ENCODE results near the gene ALPK1. TPM values are rescaled to one million over a fixed set of nuclear protein-coding genes. Genes with fewer than 3 reads are reported as not detected.
A peak's percentile ranks its signal among the peaks of the same experiment; 100 is the strongest.

ALPK1 gene
- total RNA-seq (2022) (4.9 and 6.9 TPM in 2 replicates), Bru-seq, nascent RNA (percentile 50 among the genes with signal in this experiment), BruChase-seq, experiment 1, labeled RNA remaining after a 2-hour chase (percentile 45 among the genes with signal in this experiment), BruChase-seq, experiment 2, labeled RNA remaining after a 6-hour chase (percentile 43 among the genes with signal in this experiment)
- long read RNA-seq, partial matches to known transcripts = 2 of 6 reads
- long read RNA-seq, other reads (novel, unspliced or antisense) = 4 of 6 reads

- no peaks in the 10 kb centered on the region for H3K9me3 Mint-ChIP-seq (ENCODE audit: unreplicated experiment)
- CTCF ChIA-PET = interaction anchor here (0.7 to 0.8 kb wide), 3 partner anchors 53 to 227 kb away, joined by 3 to 5 read pairs (median 3); no protein-coding TSS in a partner anchor
- TSS peak; percentile 80 for BruUV-seq (replicated peaks)
- no peaks in the 10 kb centered on the region; the same call in 1 of the 2 replicates for H3K4me1 ChIP-seq
- no peaks in the 10 kb centered on the region for H3K36me3 Mint-ChIP-seq (ENCODE audit: insufficient read depth, unreplicated experiment)
- no peaks in the 10 kb centered on the region for H3K27me3 Mint-ChIP-seq (ENCODE audit: insufficient read depth, unreplicated experiment)
- DNase-seq = peak in 1 of 2 experiments; percentile 59
- no peaks in the 10 kb centered on the region for H3K9me3 ChIP-seq
- intact Hi-C loops (cut with micrococcal nuclease; ENCODE audit: unreplicated experiment) = loop anchor here (1.0 kb wide), 1 partner anchor 66 kb away; the partner anchor contains the start of gene AP1AR
- H3K36me3 ChIP-seq (ENCODE audit: control insufficient read depth, insufficient read depth, low read length) = no peaks in the 10 kb centered on the region
- H3K4me1 Mint-ChIP-seq (ENCODE audit: low read depth, unreplicated experiment) = no peaks in the 10 kb centered on the region
- peak within 1 kb of the TSS; percentile 69 for H3K4me3 Mint-ChIP-seq (ENCODE audit: unreplicated experiment)
- no peaks in the 10 kb centered on the region for H3K27me3 ChIP-seq (replicated peaks; ENCODE audit: control insufficient read depth, insufficient read depth, low read length)
- peak within 1 kb of the TSS; percentile 49 for H3K27ac Mint-ChIP-seq (ENCODE audit: unreplicated experiment)
- H3K4me3 ChIP-seq (ENCODE audit: low read depth, low read length) = peak within 1 kb of the TSS; percentile 11
- POLR2A ChIA-PET = interaction anchor here (1.4 kb wide), 1 partner anchor 12 kb away, joined by 7 read pairs; the partner anchor contains the start of gene TIFA
- TF ChIP-seq CTCF (IDR thresholded peaks at IDR 0.05; ENCODE audit: insufficient read depth in 1 of 2, low read depth in 1 of 2, low read length in 1 of 2, severe bottlenecking in 1 of 2, unreplicated experiment in 1 of 2) = no peak
These were observed at the start of gene ALPK1 for GRCh38 chr4:112296949-112297880. Gene ALPK1 (plus strand): TSS chr4:112297369.

- peaks cover under 1% of the 10 kb centered on the region for H3K36me3 Mint-ChIP-seq (ENCODE audit: insufficient read depth, unreplicated experiment)
- Histone ChIP-seq H3K4me3 (ENCODE audit: low read depth, low read length) (no peak overlapping the region), H3K9me3 (no peaks in the 10 kb centered on the region), H3K36me3 (ENCODE audit: control insufficient read depth, insufficient read depth, low read length) (no peaks in the 10 kb centered on the region), H3K27me3 (replicated peaks; ENCODE audit: control insufficient read depth, insufficient read depth, low read length) (no peaks in the 10 kb centered on the region), H3K4me1 (no peaks in the 10 kb centered on the region; the same call in 1 of the 2 replicates)
- H3K4me3 Mint-ChIP-seq (ENCODE audit: unreplicated experiment) = no peak overlapping the region
- H3K27me3 Mint-ChIP-seq (ENCODE audit: insufficient read depth, unreplicated experiment) = no peaks in the 10 kb centered on the region
- no TSS peak for BruUV-seq (replicated peaks)
- peaks cover 7% of the 10 kb centered on the region for H3K4me1 Mint-ChIP-seq (ENCODE audit: low read depth, unreplicated experiment)
- intact Hi-C loops (cut with micrococcal nuclease; ENCODE audit: unreplicated experiment) = no loop called here
- no peaks in the 10 kb centered on the region for H3K9me3 Mint-ChIP-seq (ENCODE audit: unreplicated experiment)
- no peak overlapping the region for H3K27ac Mint-ChIP-seq (ENCODE audit: unreplicated experiment)
- ChIA-PET CTCF (no interaction called here), POLR2A (no interaction called here)
- no peak for TF ChIP-seq CTCF (IDR thresholded peaks at IDR 0.05; ENCODE audit: insufficient read depth in 1 of 2, low read depth in 1 of 2, low read length in 1 of 2, severe bottlenecking in 1 of 2, unreplicated experiment in 1 of 2)
- DNase-seq = no peak
These were observed 46.0 kb upstream of the ALPK1 start for GRCh38 chr4:112251019-112251643.

- Mint-ChIP-seq H3K4me1 (ENCODE audit: low read depth, unreplicated experiment) (peaks cover 7% of the 10 kb centered on the region), H3K9me3 (ENCODE audit: unreplicated experiment) (no peaks in the 10 kb centered on the region), H3K27ac (ENCODE audit: unreplicated experiment) (no peak overlapping the region), H3K36me3 (ENCODE audit: insufficient read depth, unreplicated experiment) (peaks cover 11% of the 10 kb centered on the region), H3K27me3 (ENCODE audit: insufficient read depth, unreplicated experiment) (no peaks in the 10 kb centered on the region), H3K4me3 (ENCODE audit: unreplicated experiment) (no peak overlapping the region)
- ChIA-PET CTCF (no interaction called here), POLR2A (no interaction called here)
- Histone ChIP-seq H3K36me3 (ENCODE audit: control insufficient read depth, insufficient read depth, low read length) (no peaks in the 10 kb centered on the region), H3K9me3 (no peaks in the 10 kb centered on the region), H3K4me1 (no peaks in the 10 kb centered on the region; the same call in 1 of the 2 replicates), H3K27me3 (replicated peaks; ENCODE audit: control insufficient read depth, insufficient read depth, low read length) (no peaks in the 10 kb centered on the region), H3K4me3 (ENCODE audit: low read depth, low read length) (no peak overlapping the region)
- BruUV-seq (replicated peaks) = no TSS peak
- DNase-seq = no peak
- intact Hi-C loops (cut with micrococcal nuclease; ENCODE audit: unreplicated experiment) = no loop called here
- TF ChIP-seq CTCF (IDR thresholded peaks at IDR 0.05; ENCODE audit: insufficient read depth in 1 of 2, low read depth in 1 of 2, low read length in 1 of 2, severe bottlenecking in 1 of 2, unreplicated experiment in 1 of 2) = no peak
These were observed 44.9 kb upstream of the ALPK1 start for GRCh38 chr4:112252234-112252633.
